IMR-90 (cell line): ENCODE data around the gene ITFG2. TPM values are rescaled to one million over a fixed set of nuclear protein-coding genes. Genes with fewer than 3 reads are reported as not detected.
"Not testable (repeated sequence)": the region's sequence is repeated elsewhere in the genome, so short reads cannot be mapped to it uniquely, and the experiment has no call there.

Source experiments
- ATAC-seq: fragments of 200-7000 bp; cut with Tn5 transposase; 2 replicates; pipeline ENCODE4 v1.9.1; 2020; ENCODE audit warnings: low read depth, mild to moderate bottlenecking, moderate library complexity
- BruUV-seq: library from RNA; stranded (reverse); fragments of 400-500 nt; replicated peaks from 2 replicates; lab custom pipeline; 2021; lab: Mats Ljungman, UMichigan
- CTCF ChIA-PET: fragments of 300-600 bp; formaldehyde crosslinking; extraction: SDS; loops from one replicate; lab custom pipeline; 2021; ENCODE audit warnings: antibody characterized with exemption; lab: Yijun Ruan, JAX
- POLR2A ChIA-PET: fragments of 300-600 bp; sonication (Branson Sonifier 250); formaldehyde crosslinking; loops from one replicate; lab custom pipeline; 2022; ENCODE audit warnings: antibody characterized with exemption; ENCODE audit not compliant: unreplicated experiment; lab: Charles Lee
- DNase-seq: peaks from one replicate; pipeline ENCODE4 v3.0.0; 2013
- H2AFZ ChIP-seq: replicated peaks from 2 replicates; pipeline ENCODE3; 2013; ENCODE audit warnings: low read length, mild to moderate bottlenecking; ENCODE audit not compliant: poor library complexity
- H2AK5ac ChIP-seq: 2 replicates; pipeline ENCODE4 v1.6.1; 2013; ENCODE audit warnings: low read depth, low read length, inconsistent platforms
- H2AK9ac ChIP-seq: replicated peaks from 2 replicates; pipeline ENCODE3; 2013; ENCODE audit warnings: mild to moderate bottlenecking, low read depth, low read length, moderate library complexity; ENCODE audit not compliant: poor library complexity
- H2BK120ac ChIP-seq: 2 replicates; pipeline ENCODE4 v1.6.1; 2013; ENCODE audit warnings: low read depth, low read length, inconsistent platforms
- H2BK15ac ChIP-seq: 3 replicates; pipeline ENCODE4 v1.6.1; 2013; ENCODE audit warnings: low read depth, low read length, inconsistent platforms
- H2BK20ac ChIP-seq: 2 replicates; pipeline ENCODE4 v1.6.1; 2013; ENCODE audit warnings: low read depth, mild to moderate bottlenecking, inconsistent platforms, low read length, moderate library complexity
- H2BK5ac ChIP-seq: 2 replicates; pipeline ENCODE4 v1.6.1; 2013; ENCODE audit warnings: mild to moderate bottlenecking, low read depth, low read length, inconsistent platforms; ENCODE audit not compliant: poor library complexity, severe bottlenecking
- H3K14ac ChIP-seq: replicated peaks from 2 replicates; pipeline ENCODE4 v1.6.1; 2013; ENCODE audit warnings: low read depth, low read length, inconsistent platforms
- H3K18ac ChIP-seq: 2 replicates; pipeline ENCODE4 v1.6.1; 2013; ENCODE audit warnings: low read depth, low read length, control low read depth
- H3K23ac ChIP-seq: 2 replicates; pipeline ENCODE4 v1.6.1; 2013; ENCODE audit warnings: low read depth, low read length, inconsistent platforms
- H3K27ac ChIP-seq: 2 replicates; pipeline ENCODE4 v1.5.1; 2013; ENCODE audit warnings: mild to moderate bottlenecking, control low read depth, low read length; ENCODE audit not compliant: insufficient read depth
- H3K27me3 ChIP-seq: 2 replicates; pipeline ENCODE4 v1.6.1; 2013; ENCODE audit warnings: low read length; ENCODE audit not compliant: control insufficient read depth, insufficient read depth
- H3K36me3 ChIP-seq: 2 replicates; pipeline ENCODE4 v1.6.1; 2013; ENCODE audit warnings: low read length, mixed read lengths; ENCODE audit not compliant: control insufficient read depth, insufficient read depth
- H3K4ac ChIP-seq: 2 replicates; pipeline ENCODE4 v1.6.1; 2013; ENCODE audit warnings: low read depth, low read length, inconsistent platforms
- H3K4me1 ChIP-seq: 2 replicates; pipeline ENCODE4 v1.6.1; 2013; ENCODE audit warnings: low read length, mixed read lengths; ENCODE audit not compliant: control insufficient read depth, insufficient read depth
- H3K4me2 ChIP-seq: 2 replicates; pipeline ENCODE4 v1.6.1; 2013; ENCODE audit warnings: low read depth, mild to moderate bottlenecking, control low read depth, low read length, moderate library complexity
- H3K4me3 ChIP-seq: 2 replicates; pipeline ENCODE4 v1.5.1; 2013; ENCODE audit warnings: low read depth, mild to moderate bottlenecking, control low read depth, low read length, moderate library complexity; ENCODE audit not compliant: insufficient read depth
- H3K56ac ChIP-seq: 2 replicates; pipeline ENCODE4 v1.6.1; 2013; ENCODE audit warnings: low read length, inconsistent platforms; ENCODE audit not compliant: insufficient read depth; ENCODE audit errors: extremely low read depth
- H3K79me1 ChIP-seq, 2 experiments: 2 replicates each; pipeline ENCODE4 v1.6.1; 2013; ENCODE audit warnings: low read length in 2 of 2, inconsistent platforms in 1 of 2, low read depth in 1 of 2
- H3K9ac ChIP-seq: 2 replicates; pipeline ENCODE4 v1.6.1; 2013; ENCODE audit warnings: low read depth, low read length, control low read depth
- H3K9me1 ChIP-seq: 2 replicates; pipeline ENCODE4 v1.6.1; 2013; ENCODE audit warnings: low read length, inconsistent platforms; ENCODE audit not compliant: insufficient read depth
- H3K9me3 ChIP-seq: 2 replicates; pipeline ENCODE4 v1.6.1; 2013; ENCODE audit warnings: low read length; ENCODE audit not compliant: control insufficient read depth, insufficient read depth
- H4K20me1 ChIP-seq: 2 replicates; pipeline ENCODE4 v1.6.1; 2013; ENCODE audit warnings: low read length, inconsistent platforms; ENCODE audit not compliant: insufficient read depth
- H4K5ac ChIP-seq: 2 replicates; pipeline ENCODE4 v1.6.1; 2013; ENCODE audit warnings: mild to moderate bottlenecking, low read depth, low read length, control low read depth
- H4K8ac ChIP-seq, 2 experiments: 2 replicates each; pipeline ENCODE4 v1.6.1; 2013; ENCODE audit warnings: low read depth in 2 of 2, low read length in 2 of 2, control low read depth in 1 of 2, inconsistent platforms in 1 of 2
- H4K91ac ChIP-seq: 2 replicates; pipeline ENCODE4 v1.6.1; 2013; ENCODE audit warnings: low read depth, low read length, inconsistent platforms; ENCODE audit not compliant: insufficient read depth
- MAFK ChIP-seq: IDR thresholded peaks from 2 replicates; pipeline ENCODE4 v1.6.1; 2012; ENCODE audit warnings: low read depth, low read length, improper control_type of control experiment
- WGBS, 2 experiments: methylation state at CpG; one replicate each; pipeline versions ENCODE4 v1.1.5 to v1.1.7; 2013; ENCODE audit warnings: missing lambda C conversion rate in 2 of 2; ENCODE audit not compliant: insufficient read length in 1 of 2; ENCODE audit errors: extremely low coverage in 2 of 2; 5-methylcytosine and 5-hydroxymethylcytosine counted together
- dilution Hi-C: fragments of 300-500 bp; cut with HindIII; formaldehyde crosslinking; loops from one replicate; pipeline ENCODE4 v1.14.3; 2018; ENCODE audit warnings: low sequenced_read_pairs; ENCODE audit not compliant: unreplicated experiment
- in situ Hi-C: fragments of 300-500 bp; cut with MboI; formaldehyde crosslinking; loops from 3 replicates; pipeline ENCODE4 v1.14.3; 2019; ENCODE audit warnings: low sequenced_read_pairs, inconsistent platforms, mixed read lengths
- intact Hi-C: fragments of 100-400 bp; cut with micrococcal nuclease; formaldehyde crosslinking; loops from 2 replicates; pipeline ENCODE4 v1.10.0; 2022
- polyA plus RNA-seq, 3 experiments: library from polyadenylated mRNA; depleted of rRNA; stranded (reverse); fragments of >200 nt; gene quantifications; 2 replicates each; pipeline ENCODE4 v1.2.3, GENCODE V29; 2012; ENCODE audit warnings: low replicate concordance in 1 of 3
- total RNA-seq: library from RNA; depleted of rRNA; stranded (reverse); fragments of >200 nt; gene quantifications from 2 replicates; pipeline ENCODE4 v1.2.3, GENCODE V29; 2012; rRNA removed

ITFG2 gene
- total and polyA plus RNA-seq, 2 of the 4 experiments (the other 2 are of a cell fraction): 20.3 to 25.5 TPM

DNA sequence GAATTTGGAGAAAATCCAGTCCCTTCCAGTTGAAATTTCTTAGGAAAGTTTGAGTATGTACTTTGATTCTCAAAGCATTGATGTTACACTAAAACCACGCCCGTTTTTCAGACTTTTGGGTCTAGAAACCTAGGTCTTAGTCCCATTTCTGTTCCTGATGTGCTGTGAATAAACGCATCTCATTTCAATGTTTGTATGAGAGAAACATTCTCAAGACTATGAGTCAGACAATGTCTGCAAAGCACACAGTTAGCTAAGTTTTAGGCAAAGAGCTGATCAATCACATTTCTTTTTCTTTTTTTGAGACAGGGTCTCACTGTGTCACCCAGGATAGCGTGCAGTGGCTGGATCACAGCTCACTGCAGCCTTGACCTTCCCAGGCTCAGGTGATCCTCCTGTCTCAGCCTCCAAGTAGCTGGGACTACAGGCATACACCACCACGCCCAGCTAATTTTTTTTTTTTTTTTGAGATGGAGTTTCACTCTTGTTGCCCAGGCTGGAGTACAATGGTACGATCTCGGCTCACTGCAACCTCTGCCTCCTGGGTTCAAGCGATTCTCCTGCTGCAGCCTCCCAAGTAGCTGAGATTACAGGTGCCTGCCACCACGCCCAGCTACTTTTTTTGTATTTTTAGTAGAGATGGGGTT is 56.6 kb downstream of the ITFG2 start:
- Histone ChIP-seq H3K27ac (peak overlapping the region; percentile 60; the same call in 1 of the 2 replicates), H3K36me3 (peaks cover 22% of the 10 kb centered on the region), H2AFZ (peak overlapping the region; percentile 87), H3K4ac (peak overlapping the region; percentile 93), H3K4me2 (peak overlapping the region; percentile 72), H2BK120ac (peak overlapping the region; percentile 92), H4K91ac (peak overlapping the region; percentile 85), H4K8ac (peak overlapping the region in 1 of 2 experiments; percentile 83; a peak in 1 of 4 replicates), H3K9me1 (peaks cover 10% of the 10 kb centered on the region), H3K14ac (0 out of 2 replicates have a peak overlapping the region, but pooled peaks have one; percentile 84), H2AK5ac (peak overlapping the region; percentile 83; the same call in 1 of the 2 replicates), H2BK20ac (peak overlapping the region; percentile 88), H3K79me1 (peaks cover 16 to 56% of the 10 kb centered on the region in 2 experiments), H3K56ac (peak overlapping the region; percentile 49; the same call in 1 of the 2 replicates), H4K5ac (peak overlapping the region; percentile 59; the same call in 1 of the 2 replicates), H2BK5ac (peak overlapping the region; percentile 62)
- H2AK9ac ChIP-seq, H3K27me3 ChIP-seq, dilution Hi-C loops, in situ Hi-C loops, H3K18ac ChIP-seq, H3K9me3 ChIP-seq, H3K4me3 ChIP-seq, H2BK15ac ChIP-seq, POLR2A ChIA-PET, H4K20me1 ChIP-seq, H3K9ac ChIP-seq, intact Hi-C loops, H3K4me1 ChIP-seq, BruUV-seq, H3K23ac ChIP-seq: not testable (repeated sequence)
- CTCF ChIA-PET: interaction anchor here (0.8 kb wide), 2 partner anchors 15 to 1062 kb away, joined by 4 read pairs; no protein-coding TSS in a partner anchor
- DNase-seq (peak; percentile 73), ATAC-seq (peak; percentile 98)
- TF ChIP-seq MAFK: peak; percentile 43
- no CpG with 5 or more reads among the region's 9 CpGs for WGBS, 2 experiments

Other genes starting within 250 kb of the ITFG2 start
- 36.0 and 44.2 TPM in 2 replicates for gene FKBP4, start 17.7 kb upstream of the ITFG2 start, total RNA-seq
- 31.4 and 35.7 TPM in 2 replicates for gene FKBP4, start 17.7 kb upstream of the ITFG2 start, polyA plus RNA-seq (2012; rRNA removed)
- gene NRIP2, start 22.4 kb downstream of the ITFG2 start, total RNA-seq: 0.18 and 0.28 TPM in 2 replicates
- gene NRIP2, start 22.4 kb downstream of the ITFG2 start, polyA plus RNA-seq (2012; rRNA removed): 0.19 and 0.27 TPM in 2 replicates
- not detected in 2 replicates for gene TEX52, start 44.4 kb downstream of the ITFG2 start, total RNA-seq
- gene TEX52, start 44.4 kb downstream of the ITFG2 start, polyA plus RNA-seq (2012; rRNA removed): not detected in 2 replicates
- gene FOXM1, start 64.5 kb downstream of the ITFG2 start, total RNA-seq: 14.9 and 16.9 TPM in 2 replicates
- 27.8 and 29.3 TPM in 2 replicates for gene FOXM1, start 64.5 kb downstream of the ITFG2 start, polyA plus RNA-seq (2012; rRNA removed)
- gene RHNO1, start 64.6 kb downstream of the ITFG2 start, total RNA-seq: 30.6 and 36.4 TPM in 2 replicates
- gene RHNO1, start 64.6 kb downstream of the ITFG2 start, polyA plus RNA-seq (2012; rRNA removed): 26.1 and 28.6 TPM in 2 replicates
- 31.1 and 35.5 TPM in 2 replicates for gene TULP3, start 78.2 kb downstream of the ITFG2 start, total RNA-seq
- gene TULP3, start 78.2 kb downstream of the ITFG2 start, polyA plus RNA-seq (2012; rRNA removed): 35.0 and 35.2 TPM in 2 replicates
- 8.8 and 10.8 TPM in 2 replicates for gene TEAD4, start 146.7 kb downstream of the ITFG2 start, total RNA-seq
- 24.9 and 30.8 TPM in 2 replicates for gene TEAD4, start 146.7 kb downstream of the ITFG2 start, polyA plus RNA-seq (2012; rRNA removed)